GDM1 (cell line): ENCODE data around the gene GALNT17.
"Not testable (repeated sequence)": the region's sequence is repeated elsewhere in the genome, so short reads cannot be mapped to it uniquely, and the experiment has no call there.

ENCODE experiments used
- DNase-seq: peaks from one replicate; lab custom pipeline; 2025; lab: John Stamatoyannopoulos, UW

Gene GALNT17

GRCh38 chr7:71633551-71634008 is 501.6 kb downstream of the GALNT17 start:
- no peak for DNase-seq

GRCh38 chr7:71635849-71636248 is 503.9 kb downstream of the GALNT17 start:
- not testable (repeated sequence) for DNase-seq

- no peak for DNase-seq
Measured at GRCh38 chr7:71636329-71636728, 504.4 kb downstream of the GALNT17 start.

- DNase-seq = no peak
Measured at GRCh38 chr7:71637578-71637977, 505.6 kb downstream of the GALNT17 start.

- DNase-seq = no peak
Measured at GRCh38 chr7:71638108-71638507, 506.2 kb downstream of the GALNT17 start.

- DNase-seq = no peak
Measured at GRCh38 chr7:71639382-71640085, 507.6 kb downstream of the GALNT17 start.

GRCh38 chr7:71643031-71643430 is 511.1 kb downstream of the GALNT17 start:
- DNase-seq = not testable (repeated sequence)

GRCh38 chr7:71645836-71646235 is 513.9 kb downstream of the GALNT17 start:
- no peak for DNase-seq

- DNase-seq = no peak
Measured at GRCh38 chr7:71649812-71650211, 517.9 kb downstream of the GALNT17 start.

GRCh38 chr7:71650653-71651337 is 518.9 kb downstream of the GALNT17 start:
- DNase-seq = no peak

GRCh38 chr7:71652510-71652909 is 520.6 kb downstream of the GALNT17 start:
- DNase-seq = no peak

GRCh38 chr7:71657386-71657785 is 525.4 kb downstream of the GALNT17 start:
- DNase-seq = no peak

GRCh38 chr7:71659622-71660021 is 527.7 kb downstream of the GALNT17 start:
- no peak for DNase-seq

GRCh38 chr7:71661671-71662224 is 529.8 kb downstream of the GALNT17 start:
- DNase-seq = no peak

GRCh38 chr7:71665716-71666115 is 533.8 kb downstream of the GALNT17 start:
- no peak for DNase-seq

- DNase-seq = no peak
Measured at GRCh38 chr7:71668572-71668971, 536.6 kb downstream of the GALNT17 start.

- DNase-seq = no peak
Measured at GRCh38 chr7:71679480-71679879, 547.5 kb downstream of the GALNT17 start.

- no peak for DNase-seq
Measured at GRCh38 chr7:71682181-71682580, 550.2 kb downstream of the GALNT17 start.

GRCh38 chr7:71682841-71683781 is 551.2 kb downstream of the GALNT17 start:
- DNase-seq = no peak

- DNase-seq = no peak
Measured at GRCh38 chr7:71687286-71687685, 555.3 kb downstream of the GALNT17 start.

GRCh38 chr7:71687831-71688599 is 556.1 kb downstream of the GALNT17 start:
- no peak for DNase-seq
